Measurements from ENCODE around the gene FLT3LG. TPM values are rescaled to one million over a fixed set of nuclear protein-coding genes. Genes with fewer than 3 reads are reported as not detected.

FLT3LG gene
- total RNA-seq, 4 donors from 2014 or later, result 3.1 to 21.0 (median 7.6) TPM

DNA sequence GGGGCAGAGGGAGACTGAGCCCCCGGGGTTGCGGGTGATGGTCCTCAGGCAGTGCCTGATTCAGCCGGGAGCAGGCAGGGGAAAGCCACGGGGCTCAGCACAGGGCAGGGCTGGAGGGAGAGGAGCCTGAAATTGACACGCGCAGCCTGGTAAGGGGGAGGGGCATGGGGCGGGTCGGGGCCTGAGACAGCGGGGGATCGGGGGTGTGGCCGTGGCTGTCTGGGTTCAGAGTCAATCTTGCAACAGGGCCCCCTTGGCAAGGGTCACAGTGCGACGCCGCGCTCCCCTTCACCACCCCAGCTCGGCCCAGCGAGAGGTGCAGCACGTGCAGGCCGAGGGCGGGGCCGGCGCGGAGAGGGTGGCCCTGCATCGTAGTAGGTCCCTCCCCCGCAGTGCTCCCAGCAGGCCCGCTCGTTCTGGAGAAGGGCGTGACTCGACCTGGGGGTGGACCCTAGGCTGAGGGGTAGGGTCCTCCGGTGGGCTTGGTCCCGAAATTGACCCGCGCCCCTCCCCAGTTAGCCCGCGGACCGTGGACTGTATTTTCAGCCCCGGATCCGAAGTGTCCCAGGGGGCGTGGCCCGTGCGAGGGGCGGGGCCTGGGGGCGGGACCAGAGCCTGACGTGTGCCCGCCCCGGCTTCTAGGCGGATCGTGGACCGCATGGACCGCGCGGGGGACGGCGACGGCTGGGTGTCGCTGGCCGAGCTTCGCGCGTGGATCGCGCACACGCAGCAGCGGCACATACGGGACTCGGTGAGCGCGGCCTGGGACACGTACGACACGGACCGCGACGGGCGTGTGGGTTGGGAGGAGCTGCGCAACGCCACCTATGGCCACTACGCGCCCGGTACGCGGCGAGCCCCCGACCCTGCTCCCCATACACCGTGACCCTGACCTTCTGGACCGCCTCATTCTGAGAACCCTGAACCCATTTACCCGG, 59.8 kb downstream of the FLT3LG start:
- ATAC-seq, result peak; percentile 94
- WGBS, 2 donors (ENCODE audit: low coverage in 1 of 2), result 11 to 27% methylated on average over 3 of the region's 87 CpGs
- peaks cover 0 to 22% (median 12%) of the 10 kb centered on the region in 3 donors for H3K4me1 ChIP-seq
- H3K9me3 ChIP-seq, result no peaks in the 10 kb centered on the region
- H3K4me3 ChIP-seq, result peak overlapping the region; percentile 33 to 62
- H3K27ac ChIP-seq, result peak overlapping the region in 2 of 4 donors; percentile 0 to 23
- no peak for TF ChIP-seq POLR2A (IDR thresholded peaks at IDR 0.05)
- TF ChIP-seq, protein P1, sequence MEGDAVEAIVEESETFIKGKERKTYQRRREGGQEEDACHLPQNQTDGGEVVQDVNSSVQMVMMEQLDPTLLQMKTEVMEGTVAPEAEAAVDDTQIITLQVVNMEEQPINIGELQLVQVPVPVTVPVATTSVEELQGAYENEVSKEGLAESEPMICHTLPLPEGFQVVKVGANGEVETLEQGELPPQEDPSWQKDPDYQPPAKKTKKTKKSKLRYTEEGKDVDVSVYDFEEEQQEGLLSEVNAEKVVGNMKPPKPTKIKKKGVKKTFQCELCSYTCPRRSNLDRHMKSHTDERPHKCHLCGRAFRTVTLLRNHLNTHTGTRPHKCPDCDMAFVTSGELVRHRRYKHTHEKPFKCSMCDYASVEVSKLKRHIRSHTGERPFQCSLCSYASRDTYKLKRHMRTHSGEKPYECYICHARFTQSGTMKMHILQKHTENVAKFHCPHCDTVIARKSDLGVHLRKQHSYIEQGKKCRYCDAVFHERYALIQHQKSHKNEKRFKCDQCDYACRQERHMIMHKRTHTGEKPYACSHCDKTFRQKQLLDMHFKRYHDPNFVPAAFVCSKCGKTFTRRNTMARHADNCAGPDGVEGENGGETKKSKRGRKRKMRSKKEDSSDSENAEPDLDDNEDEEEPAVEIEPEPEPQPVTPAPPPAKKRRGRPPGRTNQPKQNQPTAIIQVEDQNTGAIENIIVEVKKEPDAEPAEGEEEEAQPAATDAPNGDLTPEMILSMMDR (IDR thresholded peaks at IDR 0.05), result peak in 3 of 4 experiments; percentile 33 to 51 (median 45)
- TF ChIP-seq EP300 (IDR thresholded peaks at IDR 0.05), result no peak
- H3K36me3 ChIP-seq, result peaks cover 0 to 24% of the 10 kb centered on the region in 2 donors
- H3K27me3 ChIP-seq, result no peaks in the 10 kb centered on the region

DNA sequence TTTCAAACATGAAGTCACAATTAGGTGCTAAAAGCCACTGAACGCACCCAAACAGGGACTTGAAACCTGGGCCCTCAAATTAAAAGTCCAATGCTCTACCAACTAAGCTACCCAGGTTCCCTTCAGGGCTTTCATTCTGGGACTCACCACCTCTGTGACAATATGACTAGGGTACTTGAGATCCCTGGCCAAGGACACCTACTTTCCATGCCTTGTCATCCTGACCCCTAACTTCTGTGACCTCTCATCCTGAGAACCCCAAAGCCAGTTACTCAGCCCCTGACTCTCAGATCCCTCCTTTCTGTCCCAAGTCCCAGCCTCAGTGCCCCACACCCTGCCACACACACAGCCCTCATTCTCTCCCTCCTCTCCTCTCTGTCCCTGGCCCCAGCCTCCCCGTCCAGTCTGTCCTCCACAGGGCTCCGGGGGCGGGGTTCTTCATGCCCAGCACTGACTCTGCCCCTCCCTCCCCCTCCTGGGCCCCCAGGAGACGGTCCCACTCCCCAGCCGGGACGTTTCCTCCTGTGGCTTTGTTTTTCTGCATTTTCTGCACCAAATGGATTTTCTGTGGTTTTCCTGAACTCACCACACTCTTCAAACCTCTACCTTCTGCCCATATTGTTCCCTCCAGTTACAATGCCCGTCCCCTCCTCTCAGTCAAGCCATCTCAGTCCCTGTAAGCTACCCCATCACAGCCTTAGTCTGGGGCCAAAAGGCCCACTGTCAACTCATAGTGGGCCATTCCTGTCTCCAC, 60.8 kb downstream of the FLT3LG start:
- 83 to 100% methylated on average over 2 to 7 of the region's 8 CpGs for WGBS, 2 donors (ENCODE audit: low coverage in 1 of 2)
- Histone ChIP-seq H3K27me3 (no peaks in the 10 kb centered on the region), H3K4me1 (peaks cover 0 to 22% (median 12%) of the 10 kb centered on the region in 3 donors), H3K4me3 (peak overlapping the region; percentile 33 to 62), H3K27ac (no peak overlapping the region), H3K36me3 (peaks cover 0 to 33% of the 10 kb centered on the region in 2 donors), H3K9me3 (no peaks in the 10 kb centered on the region)
- TF ChIP-seq POLR2A (IDR thresholded peaks at IDR 0.05), result no peak
- TF ChIP-seq, protein P1 (IDR thresholded peaks at IDR 0.05), result no peak
- no peak for TF ChIP-seq EP300 (IDR thresholded peaks at IDR 0.05)
- TF ChIP-seq POLR2AphosphoS5 (IDR thresholded peaks at IDR 0.05), result no peak
- no peak for ATAC-seq

Small RNAs within 50 kb of the gene (small RNA-seq; reads per million reads assigned to genes)
- gene COX6CP7 (0 reads per million in 4 donors), gene MIR150 (30.7 to 99.5 (median 67.5) reads per million in 4 donors), gene SNORD32A (0 reads per million in 4 donors), gene SNORD33 (0 reads per million in 4 donors), gene SNORD34 (0 reads per million in 4 donors), gene SNORD35A (0 reads per million in 4 donors), gene SNORD35B (0 reads per million in 4 donors)

Other genes with a start within 250 kb of the FLT3LG start
- gene SLC6A16, start 149.0 kb upstream of the FLT3LG start, total RNA-seq, result 1 to 10 TPM; 1.9 to 3.7 (median 2.5) TPM
- 10 to 100 TPM in 2 of 4 donors, 1 to 10 TPM in 2; 4.9 to 18.9 (median 9.3) TPM for gene CD37, start 138.8 kb upstream of the FLT3LG start, total RNA-seq
- gene TEAD2, start 111.8 kb upstream of the FLT3LG start, total RNA-seq, result 10 to 100 TPM; 47.5 to 73.1 (median 51.1) TPM
- not detected for gene DKKL1, start 110.3 kb upstream of the FLT3LG start, total RNA-seq
- not detected for gene KASH5, start 86.0 kb upstream of the FLT3LG start, total RNA-seq
- not detected for gene PTH2, start 50.8 kb upstream of the FLT3LG start, total RNA-seq
- not detected for gene GFY, start 48.8 kb upstream of the FLT3LG start, total RNA-seq
- 1 to 10 TPM; 1.1 to 1.7 (median 1.2) TPM for gene SLC17A7, start 32.7 kb upstream of the FLT3LG start, total RNA-seq
- gene PIH1D1, start 22.4 kb upstream of the FLT3LG start, total RNA-seq, result 10 to 100 TPM; 67.2 to 82.4 (median 72.5) TPM
- 10 to 100 TPM; 11.8 to 34.4 (median 22.2) TPM for gene ALDH16A1, start 21.0 kb upstream of the FLT3LG start, total RNA-seq
- 1,000 to 10,000 TPM; 1,269 to 3,399 (median 2,205) TPM for gene RPL13A, start 13.4 kb downstream of the FLT3LG start, total RNA-seq
- gene RPS11, start 22.2 kb downstream of the FLT3LG start, total RNA-seq, result 1,000 to 10,000 TPM; 2,443 to 5,156 (median 3,385) TPM
- gene FCGRT, start 38.4 kb downstream of the FLT3LG start, total RNA-seq, result 100 to 1,000 TPM in 3 of 4 donors, 10 to 100 TPM in 1; 78.6 to 255 (median 158) TPM
- gene RCN3, start 53.8 kb downstream of the FLT3LG start, total RNA-seq, result 10 to 100 TPM in 3 of 4 donors, 1 to 10 TPM in 1; 8.2 to 21.0 (median 12.0) TPM
- 10 to 100 TPM; 45.5 to 59.6 (median 51.8) TPM for gene NOSIP, start 106.3 kb downstream of the FLT3LG start, total RNA-seq
- gene PRRG2, start 107.1 kb downstream of the FLT3LG start, total RNA-seq, result 1 to 10 TPM in 2 of 4 donors, not detected in 2; 1.0 to 1.1 TPM
- 10 to 100 TPM in 3 of 4 donors, 1 to 10 TPM in 1; 9.3 to 24.1 (median 14.8) TPM for gene PRR12, start 117.0 kb downstream of the FLT3LG start, total RNA-seq
- gene RRAS, start 165.9 kb downstream of the FLT3LG start, total RNA-seq, result 100 to 1,000 TPM; 100 to 162 (median 136) TPM
- gene SCAF1, start 168.0 kb downstream of the FLT3LG start, total RNA-seq, result 10 to 100 TPM; 18.2 to 37.5 (median 18.5) TPM
- gene IRF3, start 191.6 kb downstream of the FLT3LG start, total RNA-seq, result 10 to 100 TPM; 29.2 to 68.6 (median 39.9) TPM
- gene BCL2L12, start 191.7 kb downstream of the FLT3LG start, total RNA-seq, result 1 to 10 TPM; 3.3 to 7.9 (median 6.4) TPM
- gene PRMT1, start 203.1 kb downstream of the FLT3LG start, total RNA-seq, result 100 to 1,000 TPM; 137 to 152 (median 146) TPM
- gene ADM5, start 215.4 kb downstream of the FLT3LG start, total RNA-seq, result 1 to 10 TPM in 3 of 4 donors, not detected in 1; 1.3 to 4.1 (median 1.5) TPM
- 1 to 10 TPM; 2.0 to 3.0 (median 2.6) TPM for gene CPT1C, start 216.9 kb downstream of the FLT3LG start, total RNA-seq

Measured in gastroesophageal sphincter (tissue), 4 donors.